Hepatocyte (in vitro differentiated cells): ENCODE results near the gene FASTK. TPM values are rescaled to one million over a fixed set of nuclear protein-coding genes. Genes with fewer than 3 reads are reported as not detected.

ENCODE experiments used
- DNase-seq: peaks from one replicate; pipeline ENCODE4 v3.0.0-alpha.2; 2016; ENCODE audit warnings: low spot score
- H2AFZ ChIP-seq: fragments of 200-600 bp; sonication (generic); 2 replicates; pipeline ENCODE4 v1.6.0; 2016; ENCODE audit warnings: antibody characterized with exemption, mild to moderate bottlenecking
- H3K27ac ChIP-seq: fragments of 200-600 bp; sonication (generic); 2 replicates; pipeline ENCODE4 v1.5.1; 2016; ENCODE audit warnings: mild to moderate bottlenecking
- H3K27me3 ChIP-seq: fragments of 200-600 bp; sonication (generic); 2 replicates; pipeline ENCODE4 v1.6.1; 2016
- H3K36me3 ChIP-seq: fragments of 200-600 bp; sonication (generic); replicated peaks from 2 replicates; pipeline ENCODE4 v1.5.1; 2016; ENCODE audit warnings: low read depth; ENCODE audit not compliant: insufficient read depth
- H3K4me1 ChIP-seq: fragments of 200-600 bp; sonication (generic); 2 replicates; pipeline ENCODE4 v1.5.1; 2016; ENCODE audit warnings: mild to moderate bottlenecking, moderate library complexity; ENCODE audit not compliant: insufficient read depth
- H3K4me2 ChIP-seq: fragments of 200-600 bp; sonication (generic); 2 replicates; pipeline ENCODE4 v1.6.0; 2016
- H3K4me3 ChIP-seq: fragments of 200-600 bp; sonication (generic); 2 replicates; pipeline ENCODE4 v1.5.1; 2016; ENCODE audit warnings: mild to moderate bottlenecking
- H3K79me2 ChIP-seq: fragments of 200-600 bp; sonication (generic); 2 replicates; pipeline ENCODE4 v1.6.0; 2017; ENCODE audit warnings: mild to moderate bottlenecking
- H3K9me2 ChIP-seq: fragments of 200-600 bp; sonication (generic); replicated peaks from 2 replicates; pipeline ENCODE4 v1.6.0; 2017; ENCODE audit warnings: mild to moderate bottlenecking; ENCODE audit not compliant: insufficient read depth
- H3K9me3 ChIP-seq: fragments of 200-600 bp; sonication (generic); 2 replicates; pipeline ENCODE4 v1.5.1; 2016; ENCODE audit warnings: low read depth, mild to moderate bottlenecking
- H4K20me1 ChIP-seq: fragments of 200-600 bp; sonication (generic); 2 replicates; pipeline ENCODE4 v1.6.0; 2016; ENCODE audit warnings: mild to moderate bottlenecking; ENCODE audit not compliant: insufficient read depth, poor library complexity, severe bottlenecking
- CTCF ChIP-seq: fragments of 200-600 bp; sonication (generic); IDR thresholded peaks from 2 replicates; pipeline ENCODE4 v1.5.1; 2016; ENCODE audit warnings: antibody characterized with exemption, mild to moderate bottlenecking; ENCODE audit not compliant: poor library complexity
- EZH2 ChIP-seq: fragments of 200-600 bp; sonication (generic); IDR thresholded peaks from 2 replicates; pipeline ENCODE4 v1.6.1; 2016; ENCODE audit warnings: antibody characterized with exemption, mild to moderate bottlenecking, borderline replicate concordance
- EZH2phosphoT487 ChIP-seq: fragments of 200-600 bp; sonication (generic); IDR thresholded peaks from one replicate; pipeline ENCODE4 v1.6.1; 2018; ENCODE audit warnings: antibody characterized with exemption, mild to moderate bottlenecking, low read depth, moderate library complexity; ENCODE audit not compliant: unreplicated experiment, severe bottlenecking
- WGBS: methylation state at CpG from one replicate; pipeline ENCODE4 v1.1.6; 2016; ENCODE audit warnings: low lambda C conversion rate; ENCODE audit errors: missing lambda C conversion rate; 5-methylcytosine and 5-hydroxymethylcytosine counted together
- polyA plus RNA-seq: library from polyadenylated mRNA; unstranded; fragments of >200 nt; fragmentation: Nextera tagmentation; extraction: Ambion mirVana; gene quantifications from 2 replicates; pipeline ENCODE4 v1.2.1, GENCODE V29; 2016
- total RNA-seq: library from RNA; depleted of rRNA; stranded (reverse); fragments of >200 nt; gene quantifications from 2 replicates; pipeline ENCODE4 v1.2.3, GENCODE V29; 2014

Gene FASTK
- total and polyA plus RNA-seq, 2 experiments from 2014 or later, result 105 to 193 TPM

DNA sequence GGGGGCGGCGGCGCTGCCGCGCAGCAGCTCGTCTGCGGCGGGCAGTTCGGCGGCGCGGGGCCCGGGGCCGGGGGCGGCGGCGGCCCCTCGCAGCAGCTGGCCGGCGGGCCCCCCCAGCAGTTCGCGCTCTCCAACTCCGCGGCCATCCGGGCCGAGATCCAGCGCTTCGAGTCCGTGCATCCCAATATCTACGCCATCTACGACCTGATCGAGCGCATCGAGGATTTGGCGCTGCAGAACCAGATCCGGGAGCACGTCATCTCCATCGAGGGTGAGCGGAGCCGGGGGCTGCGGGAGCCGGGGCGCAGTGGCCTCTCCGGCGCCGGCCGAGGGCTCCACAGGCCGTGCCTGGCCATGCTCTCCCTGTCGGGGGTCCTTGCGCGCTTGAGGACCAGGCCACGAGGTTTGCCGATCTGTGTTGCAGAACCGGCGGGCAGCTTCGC, 6.2 kb upstream of the FASTK start:
- no peaks in the 10 kb centered on the region for H3K9me3 ChIP-seq
- no peaks in the 10 kb centered on the region for H3K36me3 ChIP-seq
- peaks cover 64% of the 10 kb centered on the region for H3K79me2 ChIP-seq
- no peaks in the 10 kb centered on the region for H3K9me2 ChIP-seq
- WGBS, result 1% methylated on average over 34 of the region's 56 CpGs
- H3K27me3 ChIP-seq, result no peaks in the 10 kb centered on the region
- TF ChIP-seq CTCF (no peak), EZH2 (no peak), EZH2phosphoT487 (no peak)
- peak overlapping the region; percentile 100 for H3K4me2 ChIP-seq
- peak overlapping the region; percentile 83 for H3K27ac ChIP-seq
- peaks cover 52% of the 10 kb centered on the region for H3K4me1 ChIP-seq
- DNase-seq, result peak; percentile 55
- peaks cover 39% of the 10 kb centered on the region for H4K20me1 ChIP-seq
- H3K4me3 ChIP-seq, result peak overlapping the region; percentile 95
- H2AFZ ChIP-seq, result peak overlapping the region; percentile 66

GRCh38 chr7:151085691-151086620, 5.3 kb upstream of the FASTK start, which contains the start of gene AGAP3:
AGAP3 (plus strand) TSS chr7:151086475; CDS start chr7:151086742, 267 bp downstream.
- 1% methylated on average over 22 of the region's 84 CpGs for WGBS
- Histone ChIP-seq H3K36me3 (no peaks in the 10 kb centered on the region), H3K4me2 (peak within 1 kb of the TSS; percentile 100), H3K27me3 (no peaks in the 10 kb centered on the region), H3K9me2 (no peaks in the 10 kb centered on the region), H4K20me1 (peaks cover 30% of the 10 kb centered on the region), H3K27ac (peak within 1 kb of the TSS; percentile 91), H3K9me3 (no peaks in the 10 kb centered on the region), H2AFZ (peak within 1 kb of the TSS; percentile 89), H3K79me2 (peaks cover 59% of the 10 kb centered on the region), H3K4me1 (peaks cover 61% of the 10 kb centered on the region), H3K4me3 (peak within 1 kb of the TSS; percentile 95)
- no peak for TF ChIP-seq CTCF
- TF ChIP-seq EZH2, result no peak
- no peak for TF ChIP-seq EZH2phosphoT487
- peak; percentile 91 for DNase-seq

DNA sequence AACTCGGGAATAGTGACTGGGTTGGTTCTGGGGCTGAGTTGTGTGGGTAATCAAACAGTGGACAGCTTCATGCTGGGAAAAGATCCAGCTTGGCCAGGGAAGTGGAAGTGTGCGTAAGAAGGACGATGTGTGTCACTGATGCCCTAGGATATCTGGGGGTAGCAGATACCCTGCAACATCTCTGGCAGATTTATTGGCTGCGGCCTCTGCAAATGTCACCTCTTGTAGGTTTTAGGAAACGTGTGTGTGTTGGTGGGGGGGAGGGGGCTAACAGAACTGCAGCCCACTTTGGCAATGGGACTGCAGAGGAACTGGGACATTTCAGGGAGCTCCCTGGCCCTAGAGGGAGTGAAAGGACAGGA, 4.7 kb upstream of the FASTK start:
- peak overlapping the region; percentile 91 for H3K27ac ChIP-seq
- DNase-seq, result no peak
- no peaks in the 10 kb centered on the region for H3K9me3 ChIP-seq
- H3K27me3 ChIP-seq, result no peaks in the 10 kb centered on the region
- H3K4me2 ChIP-seq, result peak overlapping the region; percentile 100
- H3K4me1 ChIP-seq, result peaks cover 60% of the 10 kb centered on the region
- H3K79me2 ChIP-seq, result peaks cover 55% of the 10 kb centered on the region
- no peak for TF ChIP-seq CTCF
- no peak for TF ChIP-seq EZH2
- TF ChIP-seq EZH2phosphoT487, result no peak
- WGBS, result 39% methylated on average over 5 of the region's 5 CpGs
- no peaks in the 10 kb centered on the region for H3K9me2 ChIP-seq
- H3K36me3 ChIP-seq, result no peaks in the 10 kb centered on the region
- peaks cover 24% of the 10 kb centered on the region for H4K20me1 ChIP-seq
- H2AFZ ChIP-seq, result no peak overlapping the region
- no peak overlapping the region for H3K4me3 ChIP-seq
